Stimulated activated naive CD8-positive, alpha-beta T cell treated with anti-CD3 and anti-CD28 coated beads, Interleukin-15, Interleukin-2, amounts not matched to agents 100 U/mL and 50 U/mL, for 24 hours (primary cell): ENCODE results near the gene EGLN1.

Experiments used
- ATAC-seq: fragments of 150-1000 bp; cut with Tn5 transposase; one replicate; pipeline ENCODE4 v1.10.0; 2021
- DNase-seq: peaks from one replicate; pipeline ENCODE4 v3.0.0; 2021

EGLN1 gene

DNA sequence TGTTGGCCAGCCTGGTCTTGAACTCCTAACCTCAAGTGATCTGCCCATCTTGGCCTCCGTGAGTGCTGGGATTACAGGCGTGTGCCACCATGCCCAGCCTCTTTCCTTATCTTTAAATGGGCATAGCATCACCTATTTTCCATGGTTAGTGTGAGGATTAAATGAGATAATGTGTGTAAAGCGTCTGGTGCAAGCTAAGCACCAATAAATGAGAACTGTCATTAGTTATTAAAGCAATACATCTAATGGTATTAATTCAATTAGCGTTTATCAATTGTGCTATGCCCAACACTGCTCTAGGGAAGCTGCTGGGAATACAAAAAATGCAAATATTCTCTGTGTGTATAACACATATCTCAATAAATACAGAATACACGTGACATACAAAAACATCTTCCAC, 94.5 kb downstream of the EGLN1 start:
- DNase-seq (no peak), ATAC-seq (no peak)

DNA sequence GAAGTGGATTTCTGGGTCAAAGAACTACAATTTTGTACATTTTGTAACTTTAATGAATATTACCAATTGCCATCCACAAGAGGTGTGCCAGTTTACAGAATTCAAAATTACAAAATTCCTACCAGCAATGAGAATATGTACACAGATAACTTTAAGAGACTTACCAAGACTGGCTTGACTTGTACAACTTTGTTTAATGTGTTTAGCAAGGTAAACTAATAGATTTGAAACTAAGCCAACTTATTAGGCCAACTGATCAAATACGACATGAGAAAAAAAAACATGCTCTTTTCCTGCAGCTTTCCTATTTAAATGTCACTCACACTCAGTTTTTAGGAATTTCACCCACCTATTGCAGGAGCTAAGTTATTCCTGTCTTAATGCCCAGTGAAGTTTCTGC, 95.8 kb downstream of the EGLN1 start:
- DNase-seq (no peak), ATAC-seq (no peak)

DNA sequence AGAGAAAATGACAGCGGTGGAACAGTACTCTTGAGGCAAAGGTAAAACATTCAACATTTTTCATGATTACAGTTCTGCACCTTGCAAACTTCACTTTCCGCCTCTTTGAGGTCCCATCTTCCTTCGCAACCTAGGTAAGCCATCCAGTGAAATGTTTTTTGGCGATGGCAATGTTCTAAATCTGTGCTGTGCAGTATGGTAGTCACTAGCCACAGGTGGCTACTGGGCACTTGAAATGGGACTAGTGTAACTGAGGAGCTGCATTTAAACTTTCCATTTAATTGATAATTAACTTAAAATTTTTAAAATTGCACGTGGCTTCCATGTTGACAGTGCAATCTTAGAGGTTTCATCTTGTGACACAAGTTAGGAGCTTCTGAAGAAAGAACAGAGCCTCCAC, 97.4 kb downstream of the EGLN1 start:
- ATAC-seq (no peak), DNase-seq (no peak)

DNA sequence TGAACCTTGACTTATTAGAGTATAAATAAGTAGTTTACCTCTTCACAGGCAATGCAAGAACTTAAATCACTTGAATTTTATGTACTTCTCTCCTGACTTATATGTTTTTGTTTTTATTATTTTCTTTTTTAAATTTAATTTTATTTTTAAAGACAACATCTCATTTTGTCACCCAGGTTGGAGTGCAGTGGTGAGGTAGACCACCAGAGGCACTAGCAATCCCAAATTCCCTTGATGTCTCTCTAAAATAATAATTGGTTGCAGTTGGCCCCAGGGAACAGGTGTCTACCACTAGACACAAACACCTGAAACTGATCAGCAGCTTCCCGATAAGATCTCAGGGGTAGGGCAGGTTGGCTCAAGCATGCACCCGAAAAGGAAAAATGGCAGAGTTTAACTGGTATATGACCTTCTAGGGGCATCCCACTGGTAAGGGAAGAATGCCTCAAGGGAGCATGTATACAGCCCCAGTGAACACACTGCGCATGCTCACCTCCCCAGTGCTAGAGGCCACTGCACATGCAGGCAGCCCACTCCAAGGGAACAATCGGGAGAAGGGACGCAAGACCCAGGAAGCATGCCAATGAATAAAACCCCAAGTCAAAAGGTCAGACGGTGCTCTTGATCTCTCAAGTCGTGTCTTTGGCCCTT, 99.1 kb downstream of the EGLN1 start:
- no peak for DNase-seq
- ATAC-seq = no peak

DNA sequence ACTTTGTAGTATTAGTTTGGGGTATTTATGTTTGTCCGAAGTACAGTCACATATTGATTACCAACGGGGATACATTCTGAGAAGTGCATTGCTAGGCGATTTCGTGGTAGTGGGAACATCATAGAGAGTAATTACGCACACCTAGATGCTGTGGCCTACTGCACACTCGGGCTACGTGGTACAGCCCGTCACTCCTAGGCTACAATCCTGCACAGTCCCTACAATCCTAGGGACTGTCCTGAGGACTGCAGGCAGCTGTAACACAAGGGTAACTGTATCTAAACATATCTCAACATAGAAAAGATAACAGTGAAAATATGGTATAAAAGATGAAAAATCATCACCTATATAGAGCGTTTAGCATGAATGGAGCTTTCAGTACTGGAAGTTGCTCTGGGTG, 103.0 kb downstream of the EGLN1 start:
- ATAC-seq (no peak), DNase-seq (no peak)

DNA sequence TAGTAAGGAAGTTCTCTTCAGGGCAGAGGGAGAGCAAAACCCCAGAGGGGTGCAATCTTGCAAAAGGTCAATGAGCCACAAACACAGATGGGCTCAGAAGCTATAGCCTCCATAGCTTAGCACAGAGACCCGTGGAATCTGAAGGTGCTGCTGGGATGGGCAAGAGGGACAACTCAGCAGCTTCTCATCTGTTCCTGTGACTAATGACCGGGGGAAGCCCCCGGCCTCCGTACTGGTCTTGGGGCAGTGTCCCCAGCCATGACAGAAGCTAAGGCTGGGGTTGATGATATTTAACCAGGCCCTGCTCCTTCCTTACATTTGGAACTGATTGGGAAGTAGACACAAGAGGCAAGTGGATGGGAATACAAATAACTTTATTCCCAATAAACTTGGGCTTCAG, 103.5 kb downstream of the EGLN1 start:
- DNase-seq (no peak), ATAC-seq (no peak)

DNA sequence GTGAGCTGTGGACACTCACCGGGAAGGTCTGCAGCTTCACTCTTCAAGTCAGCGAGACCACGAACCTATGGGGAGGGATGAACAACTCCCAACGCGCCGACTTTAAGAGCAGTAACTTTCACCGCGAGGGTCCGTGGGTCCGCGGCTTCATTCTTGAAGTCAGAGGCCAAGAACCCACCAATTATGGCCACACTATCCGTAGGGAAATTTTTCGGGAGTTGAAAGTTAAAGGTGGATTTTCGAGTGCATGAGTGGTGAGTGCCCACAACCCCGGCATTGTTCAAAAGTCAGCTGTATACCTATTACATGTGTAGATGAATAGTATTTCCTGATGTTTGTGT, 104.1 kb downstream of the EGLN1 start:
- ATAC-seq = no peak
- no peak for DNase-seq

DNA sequence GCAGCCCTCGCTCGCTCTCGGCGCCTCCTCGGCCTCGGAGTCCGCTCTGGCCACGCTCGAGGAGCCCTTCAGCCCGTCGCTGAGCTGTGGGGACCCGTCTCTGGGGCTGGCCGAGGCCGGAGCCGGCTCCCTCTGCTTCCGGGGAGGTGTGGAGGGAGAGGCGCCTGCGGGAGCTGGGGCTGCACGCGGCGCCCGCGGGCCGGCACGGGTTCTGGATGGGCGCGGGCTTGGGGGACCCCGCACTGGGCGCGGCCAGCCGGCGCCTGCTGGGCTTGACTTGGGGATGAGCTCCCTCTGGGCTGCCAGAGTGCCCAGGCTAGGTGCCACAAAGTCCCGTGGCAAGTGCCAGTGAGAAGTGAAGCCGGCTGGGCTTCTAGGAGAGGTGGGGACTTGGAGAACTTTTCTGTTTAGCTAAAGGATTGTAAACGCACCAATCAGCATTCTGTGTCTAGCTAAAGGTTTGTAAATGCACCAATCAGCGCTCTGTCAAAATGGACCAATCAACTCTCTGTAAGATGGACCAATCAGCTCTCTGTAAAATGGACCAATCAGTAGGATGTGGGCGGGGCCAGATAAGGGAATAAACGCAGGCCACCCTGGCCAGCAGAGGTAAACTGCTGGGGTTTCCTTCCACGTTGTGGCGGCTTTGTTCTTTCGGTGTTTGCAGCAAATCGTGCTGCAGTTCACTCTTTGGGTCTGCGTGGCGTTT, 104.6 kb downstream of the EGLN1 start:
- ATAC-seq = no peak
- no peak for DNase-seq

DNA sequence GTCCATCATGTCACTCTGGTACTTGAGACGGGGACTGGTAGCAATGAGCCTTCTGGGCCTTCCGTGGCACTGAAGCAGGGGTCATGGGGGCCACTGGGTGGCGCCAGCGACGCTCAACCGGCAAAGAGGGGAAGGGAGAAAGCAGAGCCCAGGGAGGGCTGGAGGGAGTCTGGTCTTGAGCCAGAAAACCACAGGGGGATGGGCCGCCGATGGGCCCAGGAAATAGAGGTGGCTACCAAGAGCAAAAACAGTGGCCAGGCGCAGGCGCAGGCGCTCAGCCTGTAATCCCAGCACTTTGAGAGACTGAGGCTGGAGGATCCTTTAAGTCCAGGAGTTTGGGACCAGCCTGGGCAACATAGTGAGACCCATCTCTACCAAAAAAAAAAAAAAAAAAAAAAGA, 106.2 kb downstream of the EGLN1 start:
- ATAC-seq = peak; percentile 79

More for the DNA sequence above, 106.2 kb downstream of the EGLN1 start:
- DNase-seq = peak; percentile 49
